Retinal pigment epithelial cell (primary cell): ENCODE results near the gene CHEK1.

Experiments used
- DNase-seq: peaks from one replicate; pipeline ENCODE4 v3.0.0-alpha.2; 2010; ENCODE audit warnings: low read depth
- H3K4me3 ChIP-seq: 2 replicates; pipeline ENCODE4 v1.5.1; 2011; ENCODE audit warnings: mild to moderate bottlenecking, low read length, control low read depth, moderate library complexity
- CTCF ChIP-seq: conservative IDR thresholded peaks from 2 replicates; pipeline ENCODE4 v1.5.1; 2011; ENCODE audit warnings: low read depth, low read length, control low read depth, inconsistent platforms

The CHEK1 gene

GRCh38 chr11:125625630-125626287 lies 796 bp downstream of the CHEK1 start:
- peak overlapping the region; percentile 86 for H3K4me3 ChIP-seq
- peak; percentile 60 for DNase-seq
- TF ChIP-seq CTCF = no peak

GRCh38 chr11:125626288-125626950 lies 1.5 kb downstream of the CHEK1 start:
- peak; percentile 11 for DNase-seq
- peak overlapping the region; percentile 86 for H3K4me3 ChIP-seq

DNA sequence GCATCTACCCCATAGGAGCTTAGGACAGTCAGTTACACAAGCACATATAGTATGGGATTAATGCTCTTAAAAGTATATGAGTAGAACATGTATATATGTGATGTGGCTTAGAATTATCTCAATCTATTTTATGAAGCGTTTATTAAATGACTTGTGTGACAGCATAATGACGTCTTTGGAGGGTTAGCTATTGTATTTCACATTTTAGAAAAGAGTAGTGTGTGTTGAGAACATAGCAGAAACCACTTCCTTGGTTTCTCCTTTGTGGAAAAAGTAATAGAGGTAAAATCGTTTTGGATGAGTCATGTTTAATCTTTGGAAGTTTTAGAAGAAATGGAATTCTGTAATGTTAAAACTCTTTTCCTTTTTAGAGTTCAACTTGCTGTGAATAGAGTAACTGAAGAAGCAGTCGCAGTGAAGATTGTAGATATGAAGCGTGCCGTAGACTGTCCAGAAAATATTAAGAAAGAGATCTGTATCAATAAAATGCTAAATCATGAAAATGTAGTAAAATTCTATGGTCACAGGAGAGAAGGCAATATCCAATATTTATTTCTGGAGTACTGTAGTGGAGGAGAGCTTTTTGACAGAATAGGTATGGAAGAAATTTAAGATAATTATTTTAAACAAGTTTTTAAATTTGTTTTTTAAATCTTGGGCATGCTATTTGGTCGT lies 2.4 kb downstream of the CHEK1 start:
- no peak for TF ChIP-seq CTCF
- no peak for DNase-seq
- peak overlapping the region; percentile 86 for H3K4me3 ChIP-seq

More at GRCh38 chr11:125626288-125626950, 1.5 kb downstream of the CHEK1 start:
- peak; percentile 48 for TF ChIP-seq CTCF

GRCh38 chr11:125637840-125638239 lies 12.9 kb downstream of the CHEK1 start:
- no peak overlapping the region for H3K4me3 ChIP-seq
- TF ChIP-seq CTCF = no peak
- no peak for DNase-seq

DNA sequence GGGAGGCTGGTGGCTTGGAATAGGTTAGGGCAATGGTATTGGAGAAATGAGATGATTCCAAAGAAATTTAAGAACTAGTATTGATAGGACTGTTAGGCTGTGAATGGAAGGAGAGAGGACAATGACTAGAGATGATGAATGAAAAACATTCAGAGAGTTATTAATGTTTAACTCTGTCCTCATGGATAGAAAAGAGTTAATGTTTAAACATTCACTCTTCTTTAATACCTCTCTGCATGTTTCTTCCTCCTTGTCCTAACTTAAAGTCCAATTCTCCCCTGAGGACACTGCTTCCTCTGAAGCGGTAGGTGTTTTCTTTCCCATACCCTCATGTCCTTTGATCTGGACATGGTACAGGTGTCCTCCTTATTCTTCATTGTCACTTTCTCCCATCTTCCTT lies 13.4 kb downstream of the CHEK1 start:
- no peak for TF ChIP-seq CTCF
- no peak overlapping the region for H3K4me3 ChIP-seq
- DNase-seq = no peak

DNA sequence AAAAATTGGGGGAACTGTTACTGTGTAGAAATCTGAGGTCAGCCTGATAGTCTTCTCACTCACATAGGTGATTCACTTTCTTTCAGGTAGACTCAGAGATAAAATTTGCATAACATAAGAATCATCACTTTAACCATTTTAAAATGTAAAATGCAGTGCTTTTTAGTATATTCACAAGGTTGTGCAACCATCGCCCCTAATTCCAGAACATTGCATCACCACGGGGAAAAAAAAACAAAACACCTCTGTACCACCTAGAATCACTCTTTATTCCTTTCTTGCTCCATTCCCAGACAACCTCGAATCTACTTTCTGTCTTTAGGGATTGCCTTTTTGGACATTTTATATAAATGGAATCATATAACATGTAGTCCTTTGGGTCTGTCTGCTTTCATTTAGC lies 20.9 kb downstream of the CHEK1 start:
- no peak overlapping the region for H3K4me3 ChIP-seq
- no peak for DNase-seq
- no peak for TF ChIP-seq CTCF
